Liver (tissue), 3 donors: ENCODE measurements around the gene DTD1.

Experiments used
- CTCF ChIP-seq: fragments of 150-350 bp; IDR thresholded peaks from 2 replicates; pipeline ENCODE4 v1.5.1; 2017; ENCODE audit warnings: improper control_type of control experiment, low read depth, low read length; ENCODE audit not compliant: missing input control
- HNF4G ChIP-seq: IDR thresholded peaks from 2 replicates; pipeline ENCODE4 v1.6.1; 2016; ENCODE audit warnings: antibody characterized with exemption
- JUND ChIP-seq, 2 donors: IDR thresholded peaks; 2 replicates each; pipeline ENCODE4 v1.6.1; 2016; ENCODE audit warnings: antibody characterized with exemption in 2 of 2
- RAD21 ChIP-seq, 2 donors: IDR thresholded peaks; 2 replicates each; pipeline ENCODE4 v1.6.1; 2016; ENCODE audit warnings: antibody characterized with exemption in 2 of 2, mild to moderate bottlenecking in 2 of 2
- TAF1 ChIP-seq: conservative IDR thresholded peaks from 2 replicates; pipeline ENCODE4 v1.6.1; 2016; ENCODE audit warnings: antibody characterized with exemption, mild to moderate bottlenecking
- donor health status: healthy.
- donor health status: healthy.

GRCh38 chr20:18692447-18692846, 104.6 kb downstream of the DTD1 start:
- TF ChIP-seq CTCF (no peak), HNF4G (no peak), RAD21 (IDR thresholded peaks at IDR 0.05) (no peak), TAF1 (no peak), JUND (IDR thresholded peaks at IDR 0.05) (no peak)
